Stimulated activated CD4-positive, alpha-beta T cell treated with anti-CD3 and anti-CD28 coated beads, Interleukin-4, amount 100 ng/mL, for 4 hours (primary cell): ENCODE data around the gene LY6G5B.
A peak's percentile ranks its signal among the peaks of the same experiment; 100 is the strongest.

Experiments
- DNase-seq, 2 experiments: peaks; one replicate each; pipeline ENCODE4 v3.0.0-alpha.2; 2020

The LY6G5B gene

GRCh38 chr6:31642798-31643570, 26.8 kb upstream of the LY6G5B start:
- DNase-seq: no peak

- DNase-seq: no peak
Observed at GRCh38 chr6:31643818-31644454, 25.8 kb upstream of the LY6G5B start.

- DNase-seq: no peak
Observed at GRCh38 chr6:31645325-31645724, 24.5 kb upstream of the LY6G5B start.

DNA sequence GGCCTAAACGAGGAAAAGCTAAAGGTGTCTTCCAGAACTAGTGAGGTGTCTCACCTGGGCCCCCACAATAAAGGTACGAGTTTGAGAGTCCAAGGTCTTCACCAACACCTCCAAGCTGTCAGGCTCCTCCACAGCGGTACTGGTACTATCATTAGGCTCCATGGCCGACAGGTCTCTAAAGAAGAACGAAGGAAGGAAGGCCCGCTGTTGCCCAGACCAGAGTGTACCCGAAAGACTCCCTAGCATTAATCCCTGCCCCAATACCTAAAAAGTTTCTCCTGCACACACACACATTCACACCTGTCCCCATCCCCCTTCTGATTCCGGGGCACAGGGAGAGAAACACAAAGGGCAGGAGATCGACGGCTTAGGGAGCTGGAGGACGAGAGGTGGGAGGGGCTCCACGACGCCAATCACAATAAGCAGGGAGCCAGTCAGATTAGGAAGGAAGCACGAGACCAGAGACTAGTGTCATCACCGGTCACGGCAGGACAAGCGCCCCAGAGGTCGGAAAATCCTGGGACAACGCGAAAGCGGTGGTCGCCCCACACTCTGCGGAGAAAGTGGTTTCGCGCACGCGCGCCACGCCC, 18.1 kb upstream of the LY6G5B start:
- no peak for DNase-seq

- peak; percentile 75 to 90 for DNase-seq
Observed at GRCh38 chr6:31652925-31653724, 16.7 kb upstream of the LY6G5B start.

GRCh38 chr6:31654574-31655348, 15.0 kb upstream of the LY6G5B start:
- no peak for DNase-seq

DNA sequence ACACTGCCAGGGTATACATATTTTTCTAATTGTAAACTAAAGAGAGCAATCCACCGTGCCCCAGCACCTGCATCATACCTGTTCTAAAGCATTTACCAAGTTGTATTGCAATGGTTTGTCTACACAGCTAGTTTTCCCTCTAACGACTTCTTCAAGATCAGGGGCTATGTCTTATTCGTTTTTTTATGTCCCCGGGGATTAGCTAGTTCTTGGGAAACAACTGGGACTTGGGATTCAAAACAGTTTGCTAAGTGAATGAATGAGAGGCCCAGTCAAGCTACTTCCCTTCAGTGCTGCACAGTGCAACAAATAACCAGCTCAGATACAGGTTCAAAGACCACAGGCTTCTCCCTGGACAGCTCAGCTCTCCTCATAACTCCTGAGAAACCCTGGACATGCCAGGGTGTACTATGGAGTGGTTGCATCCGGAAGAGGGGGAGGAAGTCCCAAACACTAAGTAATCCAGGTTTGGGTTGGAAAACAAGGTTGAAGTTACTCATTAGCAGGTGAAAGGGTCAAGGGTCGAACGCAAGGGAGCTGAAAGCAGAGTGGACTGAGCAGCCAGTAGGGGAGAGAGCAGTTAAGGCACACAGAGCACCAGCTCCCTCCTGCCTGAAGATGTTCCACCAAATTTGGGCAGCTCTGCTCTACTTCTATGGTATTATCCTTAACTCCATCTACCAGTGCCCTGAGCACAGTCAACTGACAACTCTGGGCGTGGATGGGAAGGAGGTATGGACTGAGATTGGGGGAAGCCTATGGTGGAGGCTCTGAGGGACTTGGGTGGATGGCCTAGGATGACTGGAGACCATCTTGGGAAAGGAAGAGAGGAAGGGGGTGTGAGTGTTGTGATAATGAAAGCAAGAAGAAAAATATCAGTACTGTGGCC, 14.2 kb upstream of the LY6G5B start, which contains the start of gene APOM:
Gene APOM, plus strand, starts transcription at position 546 of the 889 bp plus-strand sequence. Its CDS starts 73 bp downstream, at position 619.
- DNase-seq: no peak

- DNase-seq: no peak
Observed at GRCh38 chr6:31657406-31658157, 12.2 kb upstream of the LY6G5B start.

DNA sequence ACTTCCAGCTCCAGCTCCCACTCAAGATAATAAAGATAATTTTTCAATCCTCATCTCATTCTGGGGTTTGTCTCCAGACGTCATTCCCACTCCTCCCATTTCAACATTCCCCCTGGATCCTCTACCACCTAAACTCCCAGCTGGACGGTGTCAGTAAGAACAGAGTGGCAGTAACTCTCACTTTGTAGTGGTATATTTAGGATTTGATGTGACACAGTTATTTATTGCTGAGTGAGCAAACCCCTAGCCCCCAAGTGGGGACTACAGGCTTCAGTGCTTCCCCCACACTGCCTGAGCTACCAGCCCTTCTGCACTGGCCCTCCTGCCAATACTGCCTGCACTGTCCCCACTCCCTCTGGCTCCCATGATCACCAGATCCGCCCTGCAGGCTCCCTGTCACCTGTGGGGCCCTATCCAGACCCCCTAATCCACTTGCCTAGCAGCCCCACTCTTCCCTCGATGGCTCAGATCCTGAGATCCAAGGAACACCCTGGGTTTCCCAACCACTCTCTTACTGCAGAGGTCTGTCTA, 11.6 kb upstream of the LY6G5B start:
- no peak for DNase-seq

- DNase-seq: no peak
Observed at GRCh38 chr6:31658983-31659648, 10.7 kb upstream of the LY6G5B start.

GRCh38 chr6:31659649-31660380, 10.0 kb upstream of the LY6G5B start:
- no peak for DNase-seq

GRCh38 chr6:31660381-31661261, 9.2 kb upstream of the LY6G5B start, which contains the start of gene C6orf47:
C6orf47 (minus strand) TSS chr6:31660778; CDS start chr6:31659947, 831 bp downstream.
- peak; percentile 72 to 73 for DNase-seq

DNA sequence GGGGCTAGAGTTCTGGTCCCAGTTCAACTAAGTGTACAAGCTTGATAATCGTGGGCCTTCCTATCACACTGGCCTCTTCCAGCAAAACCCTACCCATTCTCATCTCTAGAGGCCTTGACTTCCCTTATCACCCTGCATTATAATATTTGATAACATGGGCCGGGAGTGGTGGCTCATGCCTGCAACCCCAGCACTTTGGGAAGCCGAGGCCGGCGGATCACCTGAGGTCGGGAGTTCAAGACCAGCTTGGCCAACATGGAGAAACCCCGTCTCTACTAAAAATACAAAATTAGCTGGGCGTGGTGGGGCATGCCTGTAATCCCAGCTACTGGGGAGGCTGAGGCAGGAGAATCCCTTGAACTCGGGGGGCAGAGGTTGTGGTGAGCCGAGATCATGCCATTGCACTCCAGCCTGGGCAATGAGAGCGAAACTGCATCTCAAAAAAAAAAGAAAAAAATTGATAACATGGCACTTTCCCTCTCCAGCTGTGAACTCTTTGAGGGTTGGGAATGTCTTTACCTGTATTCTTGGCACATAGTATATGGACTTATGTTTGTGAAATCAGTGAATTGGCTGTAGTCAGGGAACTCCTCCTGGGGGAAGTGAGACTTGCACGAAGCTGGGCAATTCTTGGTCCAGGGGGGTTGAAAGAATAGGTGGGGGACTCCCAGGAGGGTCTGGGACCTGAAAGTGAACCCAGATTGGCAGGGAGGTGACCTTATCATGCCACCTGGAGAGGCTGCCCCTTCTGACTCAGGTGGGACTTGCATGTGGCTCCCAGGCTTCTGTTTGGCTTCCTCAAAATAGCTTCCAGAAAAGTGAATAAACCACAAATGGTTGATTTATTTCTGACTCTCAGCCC, 8.3 kb upstream of the LY6G5B start:
- no peak for DNase-seq

DNA sequence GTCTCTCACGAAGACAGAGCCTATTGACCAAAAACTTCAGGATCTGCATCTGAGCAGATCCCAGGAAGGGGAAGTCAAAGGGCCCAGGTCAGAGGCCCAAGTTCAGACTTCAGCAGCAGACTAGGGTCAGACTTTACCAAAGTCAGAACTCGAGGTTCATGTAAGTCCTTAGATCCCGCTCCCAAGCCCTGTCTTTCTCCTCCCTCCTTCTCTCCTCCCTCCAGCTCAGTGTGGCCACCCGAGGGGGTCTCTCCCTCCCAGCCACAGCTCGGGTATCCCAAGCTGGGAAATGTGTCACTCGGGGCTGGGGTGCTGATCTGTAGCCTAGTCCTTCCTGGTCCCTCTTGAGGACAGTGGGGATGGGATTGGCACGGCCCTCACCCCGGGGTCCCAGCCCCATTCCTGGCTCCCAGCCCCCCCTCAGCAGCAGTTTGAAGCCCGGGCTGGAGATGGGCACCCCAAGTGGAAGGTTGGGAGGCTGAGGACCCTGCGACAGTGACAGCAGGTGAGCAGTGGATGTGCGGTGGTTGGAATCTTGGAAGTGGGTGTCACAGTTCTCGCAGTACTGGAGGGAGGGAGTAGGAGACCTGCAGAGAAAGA, 7.6 kb upstream of the LY6G5B start:
- no peak for DNase-seq

- no peak for DNase-seq
Observed at GRCh38 chr6:31663126-31663960, 6.4 kb upstream of the LY6G5B start.
